Activated gamma-delta T cell treated with Interleukin-2 at 50 U/mL for 16 hours (primary cell): ENCODE data around the gene ARL6IP1.
"Not testable (repeated sequence)": the region's sequence is repeated elsewhere in the genome, so short reads cannot be mapped to it uniquely, and the experiment has no call there.

Source experiments
- DNase-seq: peaks from one replicate; pipeline ENCODE4 v3.0.0-alpha.2; 2020

ARL6IP1 gene

GRCh38 chr16:18757960-18758660 is 43.2 kb downstream of the ARL6IP1 start:
- DNase-seq: not testable (repeated sequence)

DNA sequence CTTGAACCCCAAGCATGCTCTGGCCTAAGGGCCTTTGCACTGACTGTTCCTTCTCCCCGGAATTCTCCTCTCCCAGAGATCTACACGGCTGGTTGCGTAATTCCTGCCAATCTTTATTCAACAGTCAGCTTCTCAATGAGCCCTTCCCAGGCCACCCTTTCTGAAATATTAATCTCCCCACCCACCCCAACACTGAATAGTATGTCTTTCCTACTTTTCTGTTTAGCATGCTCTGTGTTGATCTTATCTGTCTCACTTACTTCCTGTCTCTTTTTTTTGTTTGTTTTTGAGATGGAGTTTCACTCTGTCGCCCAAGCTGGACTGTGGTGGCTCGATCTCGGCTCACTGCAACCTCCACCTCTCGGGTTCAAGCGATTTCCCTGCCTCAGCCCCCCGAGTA is 44.7 kb downstream of the ARL6IP1 start:
- not testable (repeated sequence) for DNase-seq

DNA sequence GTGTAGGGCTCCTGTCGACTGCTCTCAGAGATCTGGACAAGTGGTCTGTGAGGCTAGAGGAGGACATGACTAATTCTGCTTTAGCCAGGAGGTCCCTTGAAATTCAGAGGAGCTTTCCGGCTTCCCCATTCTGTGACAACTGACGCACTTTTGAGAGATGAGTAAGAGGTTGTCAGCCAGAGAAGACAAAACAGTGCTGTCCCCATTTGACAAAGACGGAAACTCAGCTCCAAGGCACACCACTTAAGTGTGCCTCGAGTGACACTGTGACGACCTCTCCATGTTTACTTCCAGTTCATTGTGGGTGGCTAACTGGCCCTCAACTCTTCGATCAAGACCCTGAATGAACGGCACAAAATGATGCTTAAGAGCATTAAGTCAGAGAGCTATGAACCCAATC is 58.5 kb downstream of the ARL6IP1 start:
- not testable (repeated sequence) for DNase-seq
